Measurements from ENCODE around the gene DLGAP1.

GRCh38 chr18:3504637-3505036 is 950.5 kb downstream of the DLGAP1 start:
- TF ChIP-seq CTCF (IDR thresholded peaks at IDR 0.05) = no peak
- no peak for TF ChIP-seq POLR2A (IDR thresholded peaks at IDR 0.05)

Measured in right lobe of liver (tissue), 4 donors.